ENCODE results near the gene RMP24.

GRCh38 chr18:35983818-35984217 is 11.3 kb downstream of the RMP24 start:
- no peak for TF ChIP-seq CTCF (IDR thresholded peaks at IDR 0.05; ENCODE audit: low read length)
- TF ChIP-seq EZH2phosphoT487 (IDR thresholded peaks at IDR 0.05; ENCODE audit: low read length): no peak
